Right atrium auricular region (tissue), 2 donors: ENCODE data around the gene ITSN1. TPM values are rescaled to one million over a fixed set of nuclear protein-coding genes. Genes with fewer than 3 reads are reported as not detected.

ENCODE experiments used
- DNase-seq: peaks from one replicate; pipeline ENCODE4 v3.0.0-alpha.2; 2019; ENCODE audit warnings: low spot score
- H3K27ac ChIP-seq, 2 donors: fragments of 200-600 bp; sonication (generic); 1 replicate in 1 of 2; 2 replicates in 1 of 2; pipeline ENCODE4 v1.5.1; 2016 to 2019
- H3K27me3 ChIP-seq, 2 donors: fragments of 200-600 bp; sonication (generic); one replicate each; pipeline versions ENCODE4 v1.5.1 to v1.6.0; 2017 to 2019
- H3K36me3 ChIP-seq: fragments of 200-600 bp; sonication (generic); one replicate; pipeline ENCODE4 v1.5.1; 2016
- H3K4me1 ChIP-seq, 2 donors: fragments of 200-600 bp; sonication (generic); one replicate each; pipeline versions ENCODE4 v1.5.1 to v1.6.0; 2017 to 2019
- H3K4me3 ChIP-seq, 2 donors: fragments of 200-600 bp; sonication (generic); 1 replicate in 1 of 2; 2 replicates in 1 of 2; pipeline ENCODE4 v1.5.1; 2017 to 2019; ENCODE audit warnings: mild to moderate bottlenecking in 1 of 2, moderate library complexity in 1 of 2
- H3K9me3 ChIP-seq, 2 donors: fragments of 200-600 bp; sonication (generic); one replicate each; pipeline ENCODE4 v1.5.1; 2019
- CTCF ChIP-seq, 2 donors: fragments of 200-600 bp; sonication (generic); IDR thresholded peaks; one replicate each; pipeline ENCODE4 v1.5.1; 2019; ENCODE audit warnings: antibody characterized with exemption in 2 of 2
- total RNA-seq, 2 donors: library from RNA; depleted of rRNA; stranded (reverse); fragments of >200 nt; gene quantifications; one replicate each; pipeline ENCODE4 v1.1.0, GENCODE V29; 2016

ITSN1 gene
- total RNA-seq, 2 donors from 2014 or later = 49.9 to 54.9 TPM

GRCh38 chr21:33942426-33942825 is 300.1 kb downstream of the ITSN1 start:
- Histone ChIP-seq H3K27ac (no peak overlapping the region), H3K36me3 (no peaks in the 10 kb centered on the region), H3K4me1 (peaks cover 0 to 3% of the 10 kb centered on the region in 2 donors), H3K4me3 (no peak overlapping the region), H3K9me3 (peaks cover 0 to 3% of the 10 kb centered on the region in 2 donors), H3K27me3 (no peaks in the 10 kb centered on the region)
- no peak for TF ChIP-seq CTCF (IDR thresholded peaks at IDR 0.05)
- no peak for DNase-seq

- no peak overlapping the region for H3K27ac ChIP-seq
- no peak for TF ChIP-seq CTCF (IDR thresholded peaks at IDR 0.05)
Measured at GRCh38 chr21:33943293-33943692, 301.0 kb downstream of the ITSN1 start.

GRCh38 chr21:33944185-33944763 is 302.0 kb downstream of the ITSN1 start:
- Histone ChIP-seq H3K9me3 (peaks cover 0 to 3% of the 10 kb centered on the region in 2 donors), H3K4me1 (peaks cover 0 to 19% of the 10 kb centered on the region in 2 donors), H3K36me3 (no peaks in the 10 kb centered on the region), H3K27me3 (no peaks in the 10 kb centered on the region), H3K27ac (no peak overlapping the region), H3K4me3 (no peak overlapping the region)
- no peak for TF ChIP-seq CTCF (IDR thresholded peaks at IDR 0.05)
- no peak for DNase-seq

More at GRCh38 chr21:33943293-33943692, 301.0 kb downstream of the ITSN1 start:
- H3K9me3 ChIP-seq = peaks cover 0 to 3% of the 10 kb centered on the region in 2 donors
- no peaks in the 10 kb centered on the region for H3K36me3 ChIP-seq
- no peaks in the 10 kb centered on the region for H3K27me3 ChIP-seq
- no peak overlapping the region for H3K4me3 ChIP-seq
- H3K4me1 ChIP-seq = peaks cover 0 to 12% of the 10 kb centered on the region in 2 donors
- DNase-seq = no peak

GRCh38 chr21:33945652-33946270 is 303.5 kb downstream of the ITSN1 start:
- H3K4me3 ChIP-seq = no peak overlapping the region
- peaks cover 0 to 3% of the 10 kb centered on the region in 2 donors for H3K9me3 ChIP-seq
- H3K27ac ChIP-seq = no peak overlapping the region
- no peak for TF ChIP-seq CTCF (IDR thresholded peaks at IDR 0.05)
- no peak for DNase-seq
- no peaks in the 10 kb centered on the region for H3K36me3 ChIP-seq
- no peaks in the 10 kb centered on the region for H3K27me3 ChIP-seq
- peaks cover 0 to 19% of the 10 kb centered on the region in 2 donors for H3K4me1 ChIP-seq

GRCh38 chr21:33947451-33948095 is 305.3 kb downstream of the ITSN1 start:
- Histone ChIP-seq H3K9me3 (peaks cover 0 to 3% of the 10 kb centered on the region in 2 donors), H3K36me3 (no peaks in the 10 kb centered on the region), H3K27me3 (no peaks in the 10 kb centered on the region), H3K4me3 (peak overlapping the region in 1 of 2 donors; percentile 21), H3K4me1 (peaks cover 0 to 28% of the 10 kb centered on the region in 2 donors), H3K27ac (peak overlapping the region; percentile 64 to 80)
- peak; percentile 90 for DNase-seq
- TF ChIP-seq CTCF (IDR thresholded peaks at IDR 0.05) = no peak
